ENCODE data around the gene SLC1A7. TPM values are rescaled to one million over a fixed set of nuclear protein-coding genes. Genes with fewer than 3 reads are reported as not detected.

Gene SLC1A7
- polyA plus RNA-seq, 1 donor (not counting 4 experiments of a cell fraction or from before 2014, with no cell fraction given), result not detected

- H3K36me3 ChIP-seq (ENCODE audit: control insufficient read depth in 2 of 2, extremely low read depth in 1 of 2, insufficient read depth in 2 of 2, low read length in 2 of 2), result no peaks in the 10 kb centered on the region
- no peak for DNase-seq (ENCODE audit: low read depth, low spot score)
- H3K79me2 ChIP-seq (ENCODE audit: control insufficient read depth, insufficient read depth, low read length), result no peaks in the 10 kb centered on the region
- no peak overlapping the region for H3K27ac ChIP-seq (ENCODE audit: control insufficient read depth, insufficient read depth, low read length)
- H3K9me1 ChIP-seq (ENCODE audit: control insufficient read depth, extremely low read depth, insufficient read depth, low read length), result no peaks in the 10 kb centered on the region
- H3K4me3 ChIP-seq (ENCODE audit: control insufficient read depth in 2 of 3, extremely low read depth in 1 of 3, insufficient read depth in 2 of 3, low read depth in 1 of 3, low read length in 3 of 3), result no peak overlapping the region
- no peaks in the 10 kb centered on the region for H4K20me1 ChIP-seq (ENCODE audit: control insufficient read depth, extremely low read depth, insufficient read depth, low read length)
- TF ChIP-seq, protein P1, sequence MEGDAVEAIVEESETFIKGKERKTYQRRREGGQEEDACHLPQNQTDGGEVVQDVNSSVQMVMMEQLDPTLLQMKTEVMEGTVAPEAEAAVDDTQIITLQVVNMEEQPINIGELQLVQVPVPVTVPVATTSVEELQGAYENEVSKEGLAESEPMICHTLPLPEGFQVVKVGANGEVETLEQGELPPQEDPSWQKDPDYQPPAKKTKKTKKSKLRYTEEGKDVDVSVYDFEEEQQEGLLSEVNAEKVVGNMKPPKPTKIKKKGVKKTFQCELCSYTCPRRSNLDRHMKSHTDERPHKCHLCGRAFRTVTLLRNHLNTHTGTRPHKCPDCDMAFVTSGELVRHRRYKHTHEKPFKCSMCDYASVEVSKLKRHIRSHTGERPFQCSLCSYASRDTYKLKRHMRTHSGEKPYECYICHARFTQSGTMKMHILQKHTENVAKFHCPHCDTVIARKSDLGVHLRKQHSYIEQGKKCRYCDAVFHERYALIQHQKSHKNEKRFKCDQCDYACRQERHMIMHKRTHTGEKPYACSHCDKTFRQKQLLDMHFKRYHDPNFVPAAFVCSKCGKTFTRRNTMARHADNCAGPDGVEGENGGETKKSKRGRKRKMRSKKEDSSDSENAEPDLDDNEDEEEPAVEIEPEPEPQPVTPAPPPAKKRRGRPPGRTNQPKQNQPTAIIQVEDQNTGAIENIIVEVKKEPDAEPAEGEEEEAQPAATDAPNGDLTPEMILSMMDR (optimal IDR thresholded peaks at IDR 0.05 in 1 of 3, IDR thresholded peaks at IDR 0.05 in 1 of 3, conservative IDR thresholded peaks at IDR 0.05 in 1 of 3; ENCODE audit: extremely low read depth in 1 of 3, insufficient read depth in 2 of 3, low read length in 3 of 3), result no peak
- TF ChIP-seq EZH2 (IDR thresholded peaks at IDR 0.05; ENCODE audit: low read length), result no peak
- H3K4me1 ChIP-seq (ENCODE audit: control insufficient read depth, extremely low read depth, insufficient read depth, low read length), result no peaks in the 10 kb centered on the region
- dilution Hi-C loops (cut with MboI; ENCODE audit: extremely low pct_ligation_motif_present, low sequenced_read_pairs), result no loop called here
- no peak for FAIRE-seq
- H3K9ac ChIP-seq (ENCODE audit: control insufficient read depth, extremely low read depth, insufficient read depth, low read length), result no peak overlapping the region
- no peak overlapping the region for H3K4me2 ChIP-seq (ENCODE audit: control insufficient read depth, extremely low read depth, insufficient read depth, low read depth, low read length)
- H3K9me3 ChIP-seq (ENCODE audit: control insufficient read depth, low read depth, low read length), result no peaks in the 10 kb centered on the region
- no peak overlapping the region for H2AFZ ChIP-seq (ENCODE audit: control insufficient read depth, low read length)
- H3K27me3 ChIP-seq (ENCODE audit: control insufficient read depth, extremely low read depth, insufficient read depth, low read length), result peaks cover 14% of the 10 kb centered on the region
These were observed 21.8 kb downstream of the SLC1A7 start for GRCh38 chr1:53120659-53121058.

- no peaks in the 10 kb centered on the region for H4K20me1 ChIP-seq (ENCODE audit: control insufficient read depth, extremely low read depth, insufficient read depth, low read length)
- TF ChIP-seq, protein P1 (optimal IDR thresholded peaks at IDR 0.05 in 1 of 3, IDR thresholded peaks at IDR 0.05 in 1 of 3, conservative IDR thresholded peaks at IDR 0.05 in 1 of 3; ENCODE audit: extremely low read depth in 1 of 3, insufficient read depth in 2 of 3, low read length in 3 of 3), result no peak
- no peak for TF ChIP-seq EZH2 (IDR thresholded peaks at IDR 0.05; ENCODE audit: low read length)
- no peak overlapping the region for H3K4me3 ChIP-seq (ENCODE audit: control insufficient read depth in 2 of 3, extremely low read depth in 1 of 3, insufficient read depth in 2 of 3, low read depth in 1 of 3, low read length in 3 of 3)
- no peaks in the 10 kb centered on the region for H3K9me3 ChIP-seq (ENCODE audit: control insufficient read depth, low read depth, low read length)
- no peaks in the 10 kb centered on the region for H3K4me1 ChIP-seq (ENCODE audit: control insufficient read depth, extremely low read depth, insufficient read depth, low read length)
- no peaks in the 10 kb centered on the region for H3K79me2 ChIP-seq (ENCODE audit: control insufficient read depth, insufficient read depth, low read length)
- DNase-seq (ENCODE audit: low read depth, low spot score), result no peak
- no peaks in the 10 kb centered on the region for H3K9me1 ChIP-seq (ENCODE audit: control insufficient read depth, extremely low read depth, insufficient read depth, low read length)
- H3K27ac ChIP-seq (ENCODE audit: control insufficient read depth, insufficient read depth, low read length), result no peak overlapping the region
- dilution Hi-C loops (cut with MboI; ENCODE audit: extremely low pct_ligation_motif_present, low sequenced_read_pairs), result no loop called here
- no peak overlapping the region for H3K9ac ChIP-seq (ENCODE audit: control insufficient read depth, extremely low read depth, insufficient read depth, low read length)
- H3K36me3 ChIP-seq (ENCODE audit: control insufficient read depth in 2 of 2, extremely low read depth in 1 of 2, insufficient read depth in 2 of 2, low read length in 2 of 2), result no peaks in the 10 kb centered on the region
- no peak for FAIRE-seq
- H3K4me2 ChIP-seq (ENCODE audit: control insufficient read depth, extremely low read depth, insufficient read depth, low read depth, low read length), result no peak overlapping the region
- H2AFZ ChIP-seq (ENCODE audit: control insufficient read depth, low read length), result no peak overlapping the region
- H3K27me3 ChIP-seq (ENCODE audit: control insufficient read depth, extremely low read depth, insufficient read depth, low read length), result peaks cover 14% of the 10 kb centered on the region
These were observed 24.6 kb downstream of the SLC1A7 start for GRCh38 chr1:53117836-53118235.

All from keratinocyte (primary cell).